Measurements from ENCODE around the gene CD81.

CD81 gene

GRCh38 chr11:2413742-2414579 is 36.9 kb downstream of the CD81 start:
- no peaks in the 10 kb centered on the region for H3K36me3 Mint-ChIP-seq
- H3K4me1 Mint-ChIP-seq, result no peaks in the 10 kb centered on the region
- no peaks in the 10 kb centered on the region for H3K27me3 Mint-ChIP-seq
- no peak overlapping the region for H3K27ac Mint-ChIP-seq
- H3K4me3 Mint-ChIP-seq, result no peak overlapping the region
- H3K9me3 Mint-ChIP-seq, result no peaks in the 10 kb centered on the region

DNA sequence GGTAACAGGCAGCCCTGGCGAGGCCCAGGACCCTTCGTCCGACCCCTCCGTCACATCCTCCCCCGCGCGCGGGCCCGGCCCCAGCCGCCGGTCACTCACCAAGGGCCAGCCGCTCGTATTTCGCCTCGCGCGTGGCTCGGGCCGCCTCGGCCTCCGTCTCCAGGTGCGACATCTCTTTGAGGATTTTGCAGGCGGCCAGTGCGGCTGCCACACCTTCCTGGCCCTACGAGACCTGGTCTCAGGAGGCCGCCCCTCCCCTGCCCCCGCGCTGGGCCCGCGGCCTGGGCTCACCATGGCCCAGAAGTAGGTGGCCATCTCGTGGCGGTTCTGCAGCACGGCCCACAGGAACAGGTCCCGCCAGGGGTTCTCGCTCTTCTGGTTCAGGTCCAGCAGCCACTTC is 37.5 kb downstream of the CD81 start:
- Mint-ChIP-seq H3K4me3 (no peak overlapping the region), H3K4me1 (no peaks in the 10 kb centered on the region), H3K27ac (no peak overlapping the region), H3K27me3 (no peaks in the 10 kb centered on the region), H3K36me3 (no peaks in the 10 kb centered on the region), H3K9me3 (no peaks in the 10 kb centered on the region)

DNA sequence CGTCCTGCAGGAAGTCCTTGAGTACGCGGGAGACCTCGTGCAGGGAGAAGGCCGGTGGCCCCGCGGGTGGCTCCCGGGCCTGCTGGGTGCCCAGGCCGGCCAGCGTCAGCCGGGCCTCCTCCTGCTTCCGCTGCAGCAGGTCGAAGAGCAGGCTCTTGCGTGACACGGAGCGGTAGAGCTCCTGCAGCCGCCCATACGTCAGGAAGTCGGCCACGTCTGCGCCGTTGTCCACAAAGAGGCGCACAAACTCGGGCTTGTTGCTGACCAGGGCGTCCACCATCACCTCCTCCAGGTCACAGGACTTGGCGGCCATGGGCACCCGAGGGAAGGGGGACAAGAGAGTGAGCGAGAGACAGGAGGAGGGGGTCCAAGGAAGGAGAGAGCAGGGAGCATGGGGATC is 38.1 kb downstream of the CD81 start:
- H3K36me3 Mint-ChIP-seq, result no peaks in the 10 kb centered on the region
- H3K27ac Mint-ChIP-seq, result no peak overlapping the region
- H3K9me3 Mint-ChIP-seq, result no peaks in the 10 kb centered on the region
- H3K4me1 Mint-ChIP-seq, result no peaks in the 10 kb centered on the region
- H3K27me3 Mint-ChIP-seq, result no peaks in the 10 kb centered on the region
- no peak overlapping the region for H3K4me3 Mint-ChIP-seq

- no peak overlapping the region for H3K4me3 Mint-ChIP-seq
- H3K27ac Mint-ChIP-seq, result no peak overlapping the region
- no peaks in the 10 kb centered on the region for H3K9me3 Mint-ChIP-seq
- H3K27me3 Mint-ChIP-seq, result no peaks in the 10 kb centered on the region
- no peaks in the 10 kb centered on the region for H3K4me1 Mint-ChIP-seq
- no peaks in the 10 kb centered on the region for H3K36me3 Mint-ChIP-seq
Measured at GRCh38 chr11:2415601-2416380, 38.7 kb downstream of the CD81 start.

GRCh38 chr11:2416765-2417164 is 39.7 kb downstream of the CD81 start:
- no peak overlapping the region for H3K27ac Mint-ChIP-seq
- no peaks in the 10 kb centered on the region for H3K4me1 Mint-ChIP-seq
- H3K9me3 Mint-ChIP-seq, result no peaks in the 10 kb centered on the region
- H3K36me3 Mint-ChIP-seq, result no peaks in the 10 kb centered on the region
- H3K4me3 Mint-ChIP-seq, result no peak overlapping the region
- no peaks in the 10 kb centered on the region for H3K27me3 Mint-ChIP-seq

- no peaks in the 10 kb centered on the region for H3K4me1 Mint-ChIP-seq
- no peaks in the 10 kb centered on the region for H3K27me3 Mint-ChIP-seq
- H3K27ac Mint-ChIP-seq, result no peak overlapping the region
- no peak overlapping the region for H3K4me3 Mint-ChIP-seq
- H3K9me3 Mint-ChIP-seq, result no peaks in the 10 kb centered on the region
- H3K36me3 Mint-ChIP-seq, result no peaks in the 10 kb centered on the region
Measured at GRCh38 chr11:2417856-2418692, 41.0 kb downstream of the CD81 start.

- peak overlapping the region; percentile 76 for H3K27ac Mint-ChIP-seq
Measured at GRCh38 chr11:2418693-2419360, 41.7 kb downstream of the CD81 start.

DNA sequence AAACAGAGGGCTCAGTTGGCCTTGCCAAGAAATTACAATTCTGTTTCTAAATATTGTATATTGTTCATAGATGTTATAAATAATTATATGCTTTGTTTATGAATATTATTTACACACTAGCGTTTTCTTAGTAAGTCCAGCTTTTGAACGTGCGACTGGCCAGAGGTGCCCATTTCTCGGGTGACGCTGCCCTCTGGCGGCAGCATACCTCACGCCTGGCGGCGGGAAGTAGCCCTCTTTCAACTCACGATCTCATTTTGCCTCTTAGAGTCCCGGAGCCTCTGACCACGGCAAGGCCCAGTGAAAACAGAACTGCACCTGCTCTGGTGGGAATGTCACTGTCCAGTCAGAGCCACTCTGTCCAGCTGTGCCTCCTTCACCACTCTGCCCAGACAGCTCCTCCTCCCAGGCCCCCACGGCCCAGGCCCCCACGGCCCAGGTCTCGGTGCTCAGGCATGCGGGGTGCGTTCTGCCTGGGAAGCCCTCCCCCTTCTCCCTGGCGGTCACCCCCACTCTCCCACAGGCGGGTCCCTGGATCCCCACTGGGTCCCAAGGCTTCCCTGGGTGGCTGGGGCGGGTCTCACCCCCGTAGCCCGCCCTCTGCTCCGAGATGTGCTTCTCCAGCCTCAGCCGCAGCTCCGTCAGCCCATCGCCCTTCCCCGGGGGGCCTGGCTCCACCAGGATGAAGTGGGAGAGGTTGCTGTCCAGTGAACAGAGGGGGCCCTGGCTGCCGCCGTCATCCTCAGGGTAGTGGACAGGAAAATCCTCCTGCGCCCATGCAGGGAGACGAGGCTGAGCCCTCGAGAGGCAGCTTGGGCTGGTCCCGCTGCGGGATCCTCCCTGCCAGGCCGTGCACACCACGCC is 42.8 kb downstream of the CD81 start:
- Mint-ChIP-seq H3K27ac (peak overlapping the region; percentile 35), H3K9me3 (no peaks in the 10 kb centered on the region), H3K36me3 (no peaks in the 10 kb centered on the region), H3K4me1 (no peaks in the 10 kb centered on the region), H3K4me3 (no peak overlapping the region), H3K27me3 (no peaks in the 10 kb centered on the region)

More at GRCh38 chr11:2418693-2419360, 41.7 kb downstream of the CD81 start:
- H3K36me3 Mint-ChIP-seq, result no peaks in the 10 kb centered on the region
- H3K4me1 Mint-ChIP-seq, result no peaks in the 10 kb centered on the region
- no peaks in the 10 kb centered on the region for H3K27me3 Mint-ChIP-seq
- no peak overlapping the region for H3K4me3 Mint-ChIP-seq
- no peaks in the 10 kb centered on the region for H3K9me3 Mint-ChIP-seq

DNA sequence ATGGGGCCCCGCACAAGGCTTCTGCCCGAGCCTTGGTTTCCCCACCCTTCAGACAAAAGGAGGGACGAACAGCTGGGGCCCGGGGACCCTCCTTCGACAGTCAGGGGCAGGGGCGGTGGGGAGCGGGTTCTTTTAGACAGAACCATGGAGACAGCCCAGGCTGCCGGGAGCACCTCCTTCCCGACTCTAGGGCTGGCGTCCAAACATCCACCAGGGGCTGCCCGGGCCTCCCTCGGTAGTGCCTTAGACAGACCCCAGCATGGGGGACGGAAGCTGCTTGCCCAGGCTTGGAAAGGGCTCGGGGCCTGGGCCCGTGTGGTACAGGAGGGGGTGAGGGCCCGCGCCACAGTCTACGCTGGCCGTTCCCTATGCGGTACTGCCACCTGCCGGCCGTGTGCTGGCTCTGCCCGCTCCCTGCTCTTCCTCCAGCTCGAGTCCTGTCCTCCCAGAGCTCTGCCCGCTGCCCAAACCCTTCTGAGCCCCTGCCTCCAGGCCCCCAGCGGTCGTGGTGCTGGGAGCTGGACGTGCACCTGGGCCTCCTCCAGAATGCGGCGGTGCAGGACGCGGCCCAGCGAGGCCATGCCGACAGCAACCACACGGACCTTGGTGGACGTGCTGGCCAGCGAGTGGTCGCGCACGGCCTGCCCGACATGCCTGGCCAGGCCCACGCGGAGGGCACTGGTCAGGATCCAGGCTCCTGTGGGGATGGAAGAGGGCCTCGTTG is 43.6 kb downstream of the CD81 start:
- H3K9me3 Mint-ChIP-seq, result no peaks in the 10 kb centered on the region
- H3K36me3 Mint-ChIP-seq, result no peaks in the 10 kb centered on the region

GRCh38 chr11:2421226-2421994 is 44.3 kb downstream of the CD81 start:
- Mint-ChIP-seq H3K27me3 (no peaks in the 10 kb centered on the region), H3K27ac (no peak overlapping the region), H3K9me3 (no peaks in the 10 kb centered on the region), H3K36me3 (no peaks in the 10 kb centered on the region), H3K4me1 (no peaks in the 10 kb centered on the region), H3K4me3 (no peak overlapping the region)

More for the DNA sequence above, 43.6 kb downstream of the CD81 start:
- H3K4me3 Mint-ChIP-seq, result no peak overlapping the region
- no peaks in the 10 kb centered on the region for H3K4me1 Mint-ChIP-seq
- H3K27me3 Mint-ChIP-seq, result no peaks in the 10 kb centered on the region
- H3K27ac Mint-ChIP-seq, result no peak overlapping the region

- Mint-ChIP-seq H3K27me3 (no peaks in the 10 kb centered on the region), H3K4me1 (no peaks in the 10 kb centered on the region), H3K4me3 (no peak overlapping the region), H3K9me3 (no peaks in the 10 kb centered on the region), H3K27ac (no peak overlapping the region), H3K36me3 (no peaks in the 10 kb centered on the region)
Measured at GRCh38 chr11:2421996-2422395, 44.9 kb downstream of the CD81 start.

DNA sequence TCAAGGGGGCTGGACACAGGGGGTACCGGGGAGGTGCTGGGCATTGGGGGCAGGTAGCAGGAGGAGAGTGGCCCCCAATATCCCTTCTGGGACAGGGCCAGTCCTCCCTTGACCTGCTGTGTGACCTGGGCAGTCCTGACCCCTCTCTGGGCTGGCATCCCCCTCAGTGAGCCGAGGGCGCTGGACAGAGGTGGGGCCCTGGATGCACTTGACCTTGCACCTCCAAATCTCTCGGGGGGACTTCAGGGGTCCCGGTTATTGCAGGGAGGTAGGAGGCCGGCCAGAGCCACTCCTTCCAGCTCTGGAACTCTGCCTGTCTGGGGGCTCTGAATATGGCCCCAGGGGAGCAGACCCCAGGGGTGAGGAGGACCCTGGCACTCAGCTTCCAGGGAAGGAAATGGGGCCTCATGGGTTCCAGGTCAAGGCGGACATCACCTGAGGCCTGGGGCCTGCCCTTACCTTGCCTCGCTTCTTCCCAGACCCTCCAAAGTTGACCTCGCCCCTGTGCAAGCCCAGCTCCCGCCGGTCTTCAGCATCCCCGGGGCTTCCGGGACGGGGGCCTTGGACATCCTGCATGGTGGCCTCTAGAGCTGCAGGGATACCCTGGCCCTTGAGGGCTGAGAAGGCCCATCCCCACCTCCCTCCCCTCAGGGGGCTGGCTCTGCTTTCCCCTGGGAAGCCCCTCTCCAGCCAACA is 45.5 kb downstream of the CD81 start:
- Mint-ChIP-seq H3K36me3 (no peaks in the 10 kb centered on the region), H3K9me3 (no peaks in the 10 kb centered on the region), H3K4me3 (no peak overlapping the region), H3K27me3 (no peaks in the 10 kb centered on the region), H3K27ac (no peak overlapping the region), H3K4me1 (no peaks in the 10 kb centered on the region)
